T47D (cell line): ENCODE measurements around the gene MTG1.

ENCODE experiments used
- DNase-seq, 2 experiments: peaks; one replicate each; pipeline versions ENCODE4 v3.0.0 to v3.0.0-alpha.2; 2011 to 2012; ENCODE audit warnings: low read depth in 1 of 2, low spot score in 1 of 2
- JUND ChIP-seq: IDR thresholded peaks from 2 replicates; pipeline ENCODE4 v1.6.1; 2012; ENCODE audit warnings: low read depth
- in situ Hi-C: cut with HindIII; loops from 2 replicates; pipeline ENCODE4 v1.10.0; 2016; ENCODE audit warnings: low sequenced_read_pairs, low pct_unique_long_range_greater_than_20kb

The MTG1 gene

GRCh38 chr10:133354672-133355240, 39.2 kb upstream of the MTG1 start:
- in situ Hi-C loops, result no loop called here
- TF ChIP-seq JUND, result no peak
- no peak for DNase-seq

- no peak for TF ChIP-seq JUND
- in situ Hi-C loops, result no loop called here
- no peak for DNase-seq
Measured at GRCh38 chr10:133355266-133355665, 38.7 kb upstream of the MTG1 start.

- in situ Hi-C loops, result no loop called here
- DNase-seq, result no peak
- no peak for TF ChIP-seq JUND
Measured at GRCh38 chr10:133355991-133356390, 38.0 kb upstream of the MTG1 start.

- DNase-seq, result no peak
- in situ Hi-C loops, result no loop called here
- TF ChIP-seq JUND, result no peak
Measured at GRCh38 chr10:133356549-133357284, 37.2 kb upstream of the MTG1 start.

GRCh38 chr10:133357285-133358161, 36.4 kb upstream of the MTG1 start, which contains the start of gene FUOM:
TSS of gene FUOM (minus strand) at chr10:133358019. CDS start at chr10:133358007, 12 bp downstream.
- in situ Hi-C loops, result no loop called here
- no peak for TF ChIP-seq JUND
- DNase-seq, result peak in 1 of 2 experiments; percentile 20

- TF ChIP-seq JUND, result no peak
- in situ Hi-C loops, result no loop called here
- DNase-seq, result no peak
Measured at GRCh38 chr10:133358162-133358924, 35.6 kb upstream of the MTG1 start.

GRCh38 chr10:133358925-133359310, 35.0 kb upstream of the MTG1 start:
- no peak for TF ChIP-seq JUND
- in situ Hi-C loops, result no loop called here
- DNase-seq, result no peak

- peak in 1 of 2 experiments; percentile 31 for DNase-seq
- no peak for TF ChIP-seq JUND
- in situ Hi-C loops, result no loop called here
Measured at GRCh38 chr10:133359554-133359971, 34.4 kb upstream of the MTG1 start.

GRCh38 chr10:133359972-133360610, 33.9 kb upstream of the MTG1 start:
- TF ChIP-seq JUND, result no peak
- in situ Hi-C loops, result no loop called here
- DNase-seq, result no peak

- no peak for TF ChIP-seq JUND
- in situ Hi-C loops, result no loop called here
- DNase-seq, result no peak
Measured at GRCh38 chr10:133361227-133361626, 32.7 kb upstream of the MTG1 start.

- in situ Hi-C loops, result no loop called here
- DNase-seq, result no peak
- TF ChIP-seq JUND, result no peak
Measured at GRCh38 chr10:133361773-133362441, 32.0 kb upstream of the MTG1 start.
